ENCODE data around the gene DHRS11. TPM values are rescaled to one million over a fixed set of nuclear protein-coding genes. Genes with fewer than 3 reads are reported as not detected.

Gene DHRS11
- total and polyA plus RNA-seq, 2 experiments from 2014 or later = 3.1 to 4.7 TPM

- 64 to 67% methylated on average over 4 of the region's 4 CpGs for WGBS, 2 experiments (ENCODE audit: low coverage in 1 of 2, low lambda C conversion rate in 2 of 2, missing lambda C conversion rate in 2 of 2)
- Histone ChIP-seq H2AFZ (no peak overlapping the region), H3K36me3 (ENCODE audit: low read depth) (no peaks in the 10 kb centered on the region), H3K4me3 (no peak overlapping the region), H3K27me3 (replicated peaks; ENCODE audit: insufficient read depth) (no peaks in the 10 kb centered on the region), H3K79me2 (ENCODE audit: insufficient read depth) (no peaks in the 10 kb centered on the region), H4K20me1 (ENCODE audit: insufficient read depth) (no peaks in the 10 kb centered on the region), H3K9me3 (ENCODE audit: low read depth) (no peaks in the 10 kb centered on the region), H3K27ac (no peak overlapping the region), H3K4me1 (ENCODE audit: insufficient read depth) (peaks cover 5% of the 10 kb centered on the region; the same call in 1 of the 2 replicates), H3F3A (ENCODE audit: insufficient read depth) (no peaks in the 10 kb centered on the region), H3K9me2 (ENCODE audit: insufficient read depth) (no peaks in the 10 kb centered on the region), H3K4me2 (ENCODE audit: unreplicated experiment) (no peak overlapping the region), H3K9ac (no peak overlapping the region)
- DNase-seq = no peak
- TF ChIP-seq EZH2 (IDR thresholded peaks at IDR 0.05; ENCODE audit: insufficient read depth, poor library complexity, severe bottlenecking) = no peak
- TF ChIP-seq EZH2phosphoT487 (IDR thresholded peaks at IDR 0.05; ENCODE audit: insufficient read depth, low read depth) = no peak
- in situ Hi-C loops (cut with MboI) = no loop called here
Measured at GRCh38 chr17:36613155-36613554, 21.5 kb downstream of the DHRS11 start.

- H2AFZ ChIP-seq = no peak overlapping the region
- no peak overlapping the region for H3K4me3 ChIP-seq
- no peaks in the 10 kb centered on the region for H3K27me3 ChIP-seq (replicated peaks; ENCODE audit: insufficient read depth)
- TF ChIP-seq EZH2 (IDR thresholded peaks at IDR 0.05; ENCODE audit: insufficient read depth, poor library complexity, severe bottlenecking) (no peak), EZH2phosphoT487 (IDR thresholded peaks at IDR 0.05; ENCODE audit: insufficient read depth, low read depth) (no peak)
- 41 to 55% methylated on average over 7 of the region's 7 CpGs for WGBS, 2 experiments (ENCODE audit: low coverage in 1 of 2, low lambda C conversion rate in 2 of 2, missing lambda C conversion rate in 2 of 2)
- H3K4me1 ChIP-seq (ENCODE audit: insufficient read depth) = peaks cover 5% of the 10 kb centered on the region; the same call in 1 of the 2 replicates
- no peaks in the 10 kb centered on the region for H4K20me1 ChIP-seq (ENCODE audit: insufficient read depth)
- H3F3A ChIP-seq (ENCODE audit: insufficient read depth) = no peaks in the 10 kb centered on the region
- no peak for DNase-seq
- H3K9me2 ChIP-seq (ENCODE audit: insufficient read depth) = no peaks in the 10 kb centered on the region
- H3K36me3 ChIP-seq (ENCODE audit: low read depth) = no peaks in the 10 kb centered on the region
- no peak overlapping the region for H3K27ac ChIP-seq
- H3K79me2 ChIP-seq (ENCODE audit: insufficient read depth) = no peaks in the 10 kb centered on the region
- in situ Hi-C loops (cut with MboI) = no loop called here
- H3K4me2 ChIP-seq (ENCODE audit: unreplicated experiment) = no peak overlapping the region
- no peaks in the 10 kb centered on the region for H3K9me3 ChIP-seq (ENCODE audit: low read depth)
- H3K9ac ChIP-seq = no peak overlapping the region
Measured at GRCh38 chr17:36614081-36614480, 22.4 kb downstream of the DHRS11 start.

GRCh38 chr17:36614933-36615332, 23.3 kb downstream of the DHRS11 start:
- in situ Hi-C loops (cut with MboI) = no loop called here
- no peak overlapping the region for H2AFZ ChIP-seq
- H3K9ac ChIP-seq = no peak overlapping the region
- H3K9me2 ChIP-seq (ENCODE audit: insufficient read depth) = no peaks in the 10 kb centered on the region
- no peaks in the 10 kb centered on the region for H3F3A ChIP-seq (ENCODE audit: insufficient read depth)
- no peaks in the 10 kb centered on the region for H3K79me2 ChIP-seq (ENCODE audit: insufficient read depth)
- peaks cover 5% of the 10 kb centered on the region; the same call in 1 of the 2 replicates for H3K4me1 ChIP-seq (ENCODE audit: insufficient read depth)
- TF ChIP-seq EZH2 (IDR thresholded peaks at IDR 0.05; ENCODE audit: insufficient read depth, poor library complexity, severe bottlenecking) (no peak), EZH2phosphoT487 (IDR thresholded peaks at IDR 0.05; ENCODE audit: insufficient read depth, low read depth) (no peak)
- H3K9me3 ChIP-seq (ENCODE audit: low read depth) = no peaks in the 10 kb centered on the region
- WGBS, 2 experiments (ENCODE audit: low coverage in 1 of 2, low lambda C conversion rate in 2 of 2, missing lambda C conversion rate in 2 of 2) = 46 to 53% methylated on average over 5 of the region's 5 CpGs
- H3K4me3 ChIP-seq = no peak overlapping the region
- no peaks in the 10 kb centered on the region for H3K36me3 ChIP-seq (ENCODE audit: low read depth)
- no peaks in the 10 kb centered on the region for H3K27me3 ChIP-seq (replicated peaks; ENCODE audit: insufficient read depth)
- no peaks in the 10 kb centered on the region for H4K20me1 ChIP-seq (ENCODE audit: insufficient read depth)
- H3K27ac ChIP-seq = no peak overlapping the region
- no peak overlapping the region for H3K4me2 ChIP-seq (ENCODE audit: unreplicated experiment)
- DNase-seq = no peak

GRCh38 chr17:36616061-36617029, 24.7 kb downstream of the DHRS11 start:
- Histone ChIP-seq H3K27me3 (replicated peaks; ENCODE audit: insufficient read depth) (no peaks in the 10 kb centered on the region), H3K4me2 (ENCODE audit: unreplicated experiment) (no peak overlapping the region), H3K4me3 (no peak overlapping the region), H3F3A (ENCODE audit: insufficient read depth) (no peaks in the 10 kb centered on the region), H3K27ac (no peak overlapping the region), H3K9ac (no peak overlapping the region), H3K79me2 (ENCODE audit: insufficient read depth) (no peaks in the 10 kb centered on the region), H4K20me1 (ENCODE audit: insufficient read depth) (no peaks in the 10 kb centered on the region), H2AFZ (no peak overlapping the region), H3K4me1 (ENCODE audit: insufficient read depth) (peaks cover 3% of the 10 kb centered on the region; the same call in 1 of the 2 replicates), H3K36me3 (ENCODE audit: low read depth) (no peaks in the 10 kb centered on the region), H3K9me2 (ENCODE audit: insufficient read depth) (no peaks in the 10 kb centered on the region), H3K9me3 (ENCODE audit: low read depth) (no peaks in the 10 kb centered on the region)
- no peak for DNase-seq
- in situ Hi-C loops (cut with MboI) = no loop called here
- TF ChIP-seq EZH2phosphoT487 (IDR thresholded peaks at IDR 0.05; ENCODE audit: insufficient read depth, low read depth) (no peak), EZH2 (IDR thresholded peaks at IDR 0.05; ENCODE audit: insufficient read depth, poor library complexity, severe bottlenecking) (no peak)
- 72 to 75% methylated on average over 16 of the region's 16 CpGs for WGBS, 2 experiments (ENCODE audit: low coverage in 1 of 2, low lambda C conversion rate in 2 of 2, missing lambda C conversion rate in 2 of 2)

Data from GM23248 (cell line).